Hematopoietic multipotent progenitor cell treated with erythropoietin and hydrocortisone succinate and interleukin-3 and kit ligand, for 15 days (in vitro differentiated cells): ENCODE measurements around the gene CDC42SE2.
"Not testable (repeated sequence)": the region's sequence is repeated elsewhere in the genome, so short reads cannot be mapped to it uniquely, and the experiment has no call there.

Source experiments
- DNase-seq: peaks from one replicate; pipeline ENCODE4 v3.0.0-alpha.2; 2015; ENCODE audit warnings: low spot score

Gene CDC42SE2

DNA sequence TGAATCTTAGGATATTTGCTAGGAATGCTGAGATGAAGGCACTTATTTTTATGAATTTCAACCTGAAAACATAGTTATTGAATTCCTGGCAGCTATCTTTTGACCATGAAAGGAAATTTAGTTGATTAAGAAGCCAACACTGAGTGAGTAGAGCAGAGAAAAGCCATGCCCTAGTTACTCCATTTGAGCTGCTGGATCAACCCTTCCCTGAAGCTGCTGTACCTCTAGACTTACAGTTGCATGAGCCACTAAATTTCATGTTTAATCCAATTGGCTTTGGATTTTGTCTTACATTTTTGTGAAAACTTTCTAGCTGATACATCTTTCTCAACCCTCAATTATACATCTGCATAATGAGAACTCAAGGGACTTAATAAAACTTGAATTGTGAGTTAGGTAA lies 54.6 kb downstream of the CDC42SE2 start:
- DNase-seq = no peak

DNA sequence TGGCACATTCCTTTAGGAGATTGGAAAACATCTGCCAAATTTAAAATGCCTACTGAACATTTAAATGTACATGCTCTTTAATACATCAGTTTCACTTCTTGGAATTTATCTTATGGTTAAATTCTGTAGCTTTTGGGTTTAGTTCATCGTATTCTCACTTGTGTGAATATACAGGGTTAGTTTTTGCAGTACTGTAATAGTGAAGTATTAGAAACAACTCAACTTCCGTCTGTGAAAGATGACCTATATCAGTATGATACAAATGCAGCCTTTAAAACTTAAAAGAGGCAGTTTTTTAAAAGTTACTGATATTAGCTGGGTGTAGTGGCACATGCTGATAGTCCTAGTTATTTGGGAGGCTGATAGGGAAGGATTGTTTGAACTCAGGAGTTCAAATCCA lies 57.2 kb downstream of the CDC42SE2 start:
- DNase-seq = no peak

DNA sequence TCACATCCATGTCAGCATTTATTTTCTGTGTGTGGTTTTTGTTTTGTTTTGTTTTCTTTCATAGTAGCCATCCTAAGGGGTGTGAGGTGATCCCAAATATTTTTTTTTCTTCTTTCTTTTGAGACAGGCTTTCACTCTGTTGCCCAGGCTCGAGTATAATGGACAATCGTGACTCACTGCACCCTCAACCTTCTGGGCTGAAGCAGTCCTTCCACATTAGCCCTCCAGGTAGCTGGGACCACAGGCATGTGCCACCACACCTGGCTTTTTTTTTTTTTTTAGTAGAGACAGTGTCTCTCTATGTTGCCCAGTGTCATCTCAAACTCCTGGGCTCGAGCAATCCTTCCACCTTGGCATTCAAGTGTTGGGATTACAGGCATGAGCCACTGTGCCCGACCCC lies 59.1 kb downstream of the CDC42SE2 start:
- no peak for DNase-seq

DNA sequence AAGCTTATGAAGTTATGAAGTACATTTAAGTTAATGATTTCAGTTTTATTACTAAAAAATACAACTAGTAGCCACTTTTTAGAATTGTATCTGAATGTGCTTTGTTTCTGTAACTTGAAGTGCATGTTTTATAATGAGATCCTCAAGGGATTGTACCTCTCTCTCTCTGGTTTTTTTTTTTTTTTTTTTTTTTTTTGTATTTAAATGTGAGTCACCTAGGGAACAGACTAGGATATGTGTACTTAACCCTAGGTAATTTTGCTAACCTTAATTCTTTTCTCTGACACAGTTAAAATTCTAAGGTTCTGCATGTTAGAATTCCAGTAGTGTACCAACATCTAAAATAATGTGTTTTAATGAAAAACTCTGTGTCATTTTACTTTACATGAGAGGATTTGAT lies 59.5 kb downstream of the CDC42SE2 start:
- no peak for DNase-seq

DNA sequence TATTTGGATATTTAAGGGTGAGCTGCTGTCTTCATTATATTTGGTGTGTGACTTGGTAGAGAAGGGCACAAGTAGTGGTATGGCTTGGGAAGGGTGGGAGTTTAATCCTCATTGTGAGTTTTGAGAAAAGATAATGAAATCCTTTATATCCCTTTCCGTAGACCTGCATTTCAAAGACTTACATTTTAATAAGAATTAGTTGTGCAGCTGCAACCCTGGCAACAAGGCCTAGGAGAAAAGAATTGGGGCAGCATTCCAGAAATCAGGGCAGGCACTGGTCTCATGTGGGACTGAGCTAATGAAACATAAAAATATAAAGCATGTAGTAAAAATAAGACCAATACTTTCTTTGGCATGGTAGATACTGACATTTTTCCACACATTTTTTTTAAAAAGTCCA lies 60.5 kb downstream of the CDC42SE2 start:
- no peak for DNase-seq

DNA sequence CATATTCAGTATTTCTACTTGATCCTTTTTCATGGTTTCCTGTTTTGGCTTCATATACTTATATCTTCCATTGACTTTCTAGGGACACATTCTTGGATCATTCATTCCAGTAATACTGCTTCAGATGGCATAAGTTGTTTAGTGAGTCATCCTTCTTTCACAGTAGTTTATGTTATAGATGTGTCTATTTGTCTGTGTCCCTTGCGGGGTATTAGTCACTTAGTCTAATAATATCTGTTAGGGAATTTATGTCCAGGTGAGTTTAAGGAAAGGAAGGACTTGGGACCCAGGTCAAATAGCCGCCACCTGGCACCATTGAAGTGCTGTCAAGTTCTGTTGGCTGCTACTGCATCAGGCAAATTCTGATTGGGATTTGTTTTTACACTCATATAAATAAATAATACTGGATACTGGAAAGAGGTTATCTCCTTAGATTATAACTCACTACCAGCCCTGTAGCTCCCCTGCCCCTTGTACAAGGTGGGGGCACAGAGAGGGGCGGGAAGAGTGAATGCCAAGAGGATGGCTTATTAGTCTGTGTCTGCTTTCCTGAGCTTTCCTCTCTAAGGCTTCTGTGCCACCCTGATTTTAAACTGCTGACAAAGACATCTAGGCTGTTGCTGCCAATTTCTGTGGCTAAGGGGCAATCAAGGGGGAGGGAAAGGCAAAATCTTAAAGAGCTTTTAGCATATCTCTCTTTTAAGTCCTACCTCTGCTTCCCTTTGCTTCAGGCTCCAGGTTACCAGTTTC lies 64.9 kb downstream of the CDC42SE2 start:
- DNase-seq = no peak

DNA sequence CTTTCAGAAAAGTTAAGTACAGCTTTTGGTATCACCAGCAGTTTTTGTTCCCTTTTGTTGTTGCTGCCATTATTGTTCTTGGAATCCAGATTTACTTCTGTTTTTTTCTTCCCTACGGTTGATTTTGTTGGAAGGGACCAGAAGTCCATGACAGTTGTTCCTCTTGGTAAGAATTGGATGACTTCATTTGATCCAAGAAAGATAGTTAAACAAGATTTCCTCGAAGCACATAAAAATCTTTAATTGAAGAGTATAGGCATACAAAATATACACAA lies 65.4 kb downstream of the CDC42SE2 start:
- no peak for DNase-seq

DNA sequence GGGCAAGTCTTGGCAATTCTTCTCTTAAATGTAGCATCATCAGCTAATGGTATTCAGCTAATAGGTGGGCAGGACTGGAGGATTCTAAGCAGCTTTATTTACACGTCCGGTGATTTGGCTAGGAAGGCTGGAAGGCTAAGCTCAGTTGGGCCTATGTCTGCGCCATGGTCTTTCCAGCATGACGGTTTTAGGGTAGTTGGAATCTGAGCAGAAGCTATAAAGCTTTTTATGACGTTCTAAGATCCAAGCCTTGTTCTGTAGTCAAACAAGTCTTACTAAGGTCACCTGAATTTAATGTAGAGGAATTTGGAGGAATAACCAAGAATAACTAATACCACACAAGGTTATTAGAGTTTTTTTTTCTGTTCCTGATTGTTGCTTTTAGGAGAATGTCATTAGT lies 66.2 kb downstream of the CDC42SE2 start:
- DNase-seq = no peak

DNA sequence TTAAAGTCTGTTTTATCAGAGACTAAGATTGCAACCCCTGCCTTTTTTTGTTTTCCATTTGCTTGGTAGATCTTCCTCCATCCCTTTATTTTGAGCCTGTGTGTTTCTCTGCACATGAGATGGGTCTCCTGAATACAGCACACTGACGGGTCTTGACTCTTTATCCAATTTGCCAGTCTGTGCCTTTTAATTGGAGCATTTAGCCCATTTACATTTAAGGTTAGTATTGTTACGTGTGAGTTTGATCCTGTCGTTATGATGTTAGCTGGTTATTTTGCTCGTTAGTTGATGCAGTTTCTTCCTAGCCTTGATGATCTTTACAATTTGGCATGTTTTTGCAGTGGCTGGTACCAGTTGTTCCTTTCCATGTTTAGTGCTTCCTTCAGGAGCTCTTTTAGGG lies 71.9 kb downstream of the CDC42SE2 start:
- DNase-seq = not testable (repeated sequence)

DNA sequence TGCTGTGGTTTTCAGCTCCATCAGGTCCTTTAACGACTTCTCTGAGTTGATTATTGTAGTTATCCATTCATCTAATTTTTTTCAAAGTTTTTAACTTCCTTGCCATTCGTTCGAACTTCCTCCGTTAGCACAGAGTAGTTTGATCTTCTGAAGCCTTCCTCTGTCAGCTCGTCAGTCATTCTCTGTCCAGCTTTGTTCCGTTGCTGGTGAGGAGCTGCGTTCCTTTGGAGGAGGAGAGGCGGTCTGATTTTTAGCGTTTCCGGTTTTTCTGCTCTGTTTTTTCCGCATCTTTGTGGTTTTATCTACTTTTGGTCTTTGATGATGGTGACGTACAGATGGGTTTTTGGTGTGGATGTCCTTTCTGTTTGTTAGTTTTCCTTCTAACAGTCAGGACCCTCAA lies 72.9 kb downstream of the CDC42SE2 start:
- DNase-seq = not testable (repeated sequence)

DNA sequence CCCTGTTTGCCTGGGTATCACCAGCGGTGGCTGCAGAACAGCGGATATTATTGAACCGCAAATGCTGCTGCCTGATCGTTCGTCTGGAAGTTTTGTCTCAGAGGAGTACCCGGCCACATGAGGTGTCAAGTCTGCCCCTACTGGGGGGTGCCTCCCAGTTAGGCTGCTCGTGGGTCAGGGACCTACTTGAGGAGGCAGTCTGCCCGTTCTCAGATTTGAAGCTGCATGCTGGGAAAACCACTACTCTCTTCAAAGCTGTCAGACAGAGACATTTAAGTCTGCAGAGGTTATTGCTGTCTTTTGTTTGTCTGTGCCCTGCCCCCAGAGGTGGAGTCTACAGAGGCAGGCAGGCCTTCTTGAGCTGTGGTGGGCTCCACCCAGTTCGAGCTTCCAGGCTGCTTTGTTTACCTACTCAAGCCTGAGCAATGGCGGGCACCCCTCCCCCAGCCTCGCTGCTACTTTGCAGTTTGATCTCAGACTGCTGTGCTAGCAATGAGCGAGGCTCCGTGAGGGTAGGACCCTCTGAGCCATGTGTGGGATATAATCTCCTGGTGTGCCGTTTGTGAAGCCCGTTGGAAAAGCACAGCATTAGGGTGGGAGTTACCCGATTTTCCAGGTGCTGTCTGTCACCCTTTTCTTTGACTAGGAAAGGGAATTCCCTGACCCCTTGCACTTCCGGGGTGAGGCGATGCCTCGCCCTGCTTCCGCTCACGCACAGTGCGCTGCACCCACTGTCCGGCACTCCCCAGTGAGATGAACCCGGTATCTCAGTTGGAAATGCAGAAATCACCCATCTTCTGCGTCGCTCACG lies 73.6 kb downstream of the CDC42SE2 start:
- DNase-seq = not testable (repeated sequence)

DNA sequence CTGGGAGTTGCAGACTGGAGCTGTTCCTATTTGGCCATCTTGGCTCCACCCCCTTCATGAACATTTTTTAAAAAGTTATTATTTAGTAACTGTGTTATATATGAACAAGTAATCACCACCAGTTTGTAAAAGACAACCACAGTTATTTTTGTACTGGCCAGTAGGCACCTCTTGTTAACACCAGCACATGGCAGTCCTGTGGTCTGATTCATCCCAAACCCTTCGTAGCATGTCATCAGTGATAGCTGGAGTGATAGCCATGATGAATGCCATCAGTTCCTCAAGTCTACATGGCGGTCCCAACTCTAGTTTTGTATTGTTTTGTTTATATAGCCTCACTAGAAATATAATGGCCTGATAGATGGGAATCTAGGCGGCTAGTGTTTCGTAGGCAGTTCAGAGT lies 74.2 kb downstream of the CDC42SE2 start:
- no peak for DNase-seq

DNA sequence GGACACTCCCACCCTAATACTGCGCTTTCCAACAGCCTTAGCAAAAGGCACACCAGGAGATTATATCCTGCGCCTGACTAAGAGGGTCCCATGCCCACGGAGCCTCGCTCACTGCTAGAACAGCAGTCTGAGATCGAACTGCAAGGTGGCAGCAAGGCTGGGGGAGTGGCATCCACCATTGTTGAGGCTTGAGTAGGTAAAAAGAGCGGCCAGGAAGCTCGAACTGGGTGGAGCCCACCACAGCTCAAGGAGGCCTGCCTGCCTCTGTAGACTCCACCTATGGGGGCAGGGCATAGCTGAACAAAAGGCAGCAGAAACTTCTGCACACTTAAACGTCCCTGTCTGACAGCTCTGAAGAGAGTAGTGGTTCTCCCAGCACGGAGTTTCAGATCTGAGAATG lies 80.4 kb downstream of the CDC42SE2 start:
- not testable (repeated sequence) for DNase-seq

DNA sequence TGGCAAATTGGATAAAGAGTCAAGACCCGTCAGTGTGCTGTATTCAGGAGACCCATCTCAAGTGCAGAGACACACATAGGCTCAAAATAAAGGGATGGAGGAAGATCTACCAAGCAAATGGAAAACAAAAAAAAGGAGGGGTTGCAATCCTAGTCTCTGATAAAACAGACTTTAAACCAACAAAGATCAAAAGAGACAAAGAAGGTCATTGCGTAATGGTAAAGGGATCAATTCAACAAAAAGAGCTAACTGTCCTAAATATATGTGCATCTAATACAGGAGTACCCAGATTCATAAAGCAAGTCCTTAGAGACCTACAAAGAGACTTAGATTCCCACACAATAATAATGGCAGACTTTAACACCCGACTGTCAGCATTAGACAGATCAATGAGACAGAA lies 82.4 kb downstream of the CDC42SE2 start:
- DNase-seq = not testable (repeated sequence)

DNA sequence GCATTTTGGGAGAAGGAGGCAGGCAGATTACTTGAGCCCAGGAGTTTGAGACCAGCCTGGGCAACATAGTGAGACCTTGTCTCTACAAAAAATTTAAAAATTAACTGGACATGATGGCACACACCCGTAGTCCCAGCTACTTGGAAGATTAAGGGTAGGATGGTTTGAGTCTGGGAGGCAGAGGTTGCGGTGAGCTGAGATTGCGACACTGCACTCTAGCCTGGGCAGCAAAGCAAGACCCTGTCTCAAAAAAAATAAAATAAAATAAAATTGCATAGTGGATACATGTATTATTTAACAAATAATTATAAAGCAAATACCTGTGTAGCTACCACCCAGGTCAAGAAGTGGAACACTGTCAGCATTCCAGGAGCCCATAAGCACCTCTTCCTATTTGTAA lies 90.1 kb downstream of the CDC42SE2 start:
- no peak for DNase-seq

DNA sequence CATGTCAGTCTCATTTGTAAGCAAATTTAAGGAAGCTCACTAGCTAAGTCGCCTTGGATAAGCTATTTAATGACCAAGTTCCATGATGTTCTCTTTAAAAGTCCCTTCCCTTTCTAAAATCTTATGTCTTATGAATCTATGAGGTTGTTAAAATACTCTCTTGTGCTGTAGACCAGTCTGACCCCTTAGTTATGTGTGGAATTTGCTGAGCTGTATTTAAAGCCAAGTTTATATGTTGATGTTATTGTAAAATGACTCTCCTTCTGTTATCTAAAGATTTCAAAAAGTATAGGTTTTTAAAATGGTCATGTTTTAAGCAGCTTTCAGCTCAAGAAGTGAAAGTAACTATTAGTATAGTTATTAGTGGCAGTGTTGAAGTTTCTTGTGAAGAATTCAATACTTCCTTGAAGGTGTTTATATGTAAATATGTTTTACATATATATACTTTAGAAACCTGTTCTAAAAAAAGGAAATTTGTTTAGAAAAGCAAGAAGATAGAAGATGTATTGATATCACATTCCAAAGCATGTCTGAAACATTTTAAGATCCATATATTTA lies 92.2 kb downstream of the CDC42SE2 start:
- no peak for DNase-seq

DNA sequence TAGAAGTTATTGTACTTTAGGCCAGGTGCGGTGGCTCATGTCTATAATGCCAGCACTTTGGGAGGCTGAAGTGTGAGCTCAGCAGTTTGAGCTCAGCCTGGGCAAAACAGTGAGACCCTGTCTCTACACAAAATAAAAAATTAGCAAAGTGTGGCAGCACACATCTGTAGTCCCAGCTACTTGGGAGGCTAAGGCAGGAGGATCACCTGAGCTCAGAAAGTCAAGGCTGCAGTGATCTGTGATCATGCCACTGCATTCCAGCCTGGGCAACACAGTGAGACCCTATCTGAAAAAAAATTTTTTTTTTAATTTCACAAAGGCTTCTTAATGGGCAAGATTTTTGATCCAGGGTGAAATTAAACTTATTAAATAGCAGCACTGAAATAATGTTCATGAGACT lies 92.8 kb downstream of the CDC42SE2 start:
- no peak for DNase-seq

DNA sequence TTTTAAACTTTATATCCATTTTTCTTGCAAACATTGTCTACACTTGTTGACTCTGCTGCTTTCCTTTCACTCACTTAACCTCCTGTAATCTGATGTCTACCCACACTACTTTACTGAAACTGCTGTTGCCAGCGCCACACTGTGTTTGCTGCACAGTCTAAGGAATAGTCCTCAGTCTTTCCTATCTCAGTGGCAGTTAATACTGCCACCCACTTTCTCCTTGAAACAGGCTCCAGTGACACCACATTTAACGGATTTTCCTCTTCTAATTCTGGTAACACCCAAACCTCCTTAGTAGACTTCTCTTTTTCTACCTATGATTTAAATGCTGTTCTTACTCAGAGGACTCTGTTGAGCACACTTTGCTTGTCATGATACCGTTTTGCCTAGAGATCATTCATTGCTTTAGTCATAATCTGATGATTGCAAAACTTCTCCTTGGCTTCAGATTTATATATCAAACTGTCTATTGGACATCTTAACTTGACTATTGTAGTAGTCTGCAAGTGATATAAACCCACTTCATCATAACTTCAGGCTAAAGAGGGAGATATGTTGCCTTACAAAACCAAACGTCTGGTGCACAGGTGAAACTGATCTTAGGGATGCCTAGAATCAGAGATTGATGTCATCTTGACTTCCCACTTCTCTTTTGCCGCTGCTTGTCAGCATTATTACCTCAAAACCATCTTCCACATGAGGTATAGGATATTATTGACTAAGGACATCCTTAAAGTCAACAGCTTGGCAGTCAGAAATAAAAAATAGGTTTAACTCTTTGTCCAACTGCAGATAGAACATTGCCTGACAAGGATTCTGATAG lies 94.1 kb downstream of the CDC42SE2 start:
- no peak for DNase-seq

DNA sequence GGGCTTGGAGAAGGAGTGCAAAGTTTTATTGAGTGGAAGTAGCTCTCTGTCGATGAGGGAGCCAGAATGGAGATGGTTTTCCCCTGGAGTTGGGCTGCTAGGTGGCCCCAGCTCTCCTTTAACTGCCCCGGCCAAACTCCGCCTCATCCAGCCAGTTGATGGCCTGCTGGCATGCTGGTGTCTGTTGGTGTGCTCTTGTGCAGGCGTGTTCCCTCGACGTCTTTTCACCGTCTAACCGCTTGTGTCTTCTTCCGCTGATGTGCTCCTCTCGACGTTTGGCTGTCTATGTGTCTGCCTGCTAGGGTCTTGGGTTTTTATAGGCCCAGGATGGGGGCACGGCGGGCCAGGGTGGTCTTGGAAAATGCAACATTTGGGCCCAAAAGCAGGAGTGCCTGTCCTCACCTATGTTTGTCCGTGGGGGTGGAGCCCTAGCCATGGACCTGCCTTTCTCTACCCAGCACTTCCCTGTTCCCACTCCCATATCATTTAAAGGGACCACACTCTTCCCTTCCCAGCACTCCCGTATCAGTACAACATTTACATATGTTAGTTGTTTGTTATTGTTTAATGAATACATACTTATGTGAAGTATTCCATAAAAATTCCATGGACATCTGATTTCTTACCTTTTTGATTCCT lies 97.9 kb downstream of the CDC42SE2 start:
- DNase-seq = no peak

DNA sequence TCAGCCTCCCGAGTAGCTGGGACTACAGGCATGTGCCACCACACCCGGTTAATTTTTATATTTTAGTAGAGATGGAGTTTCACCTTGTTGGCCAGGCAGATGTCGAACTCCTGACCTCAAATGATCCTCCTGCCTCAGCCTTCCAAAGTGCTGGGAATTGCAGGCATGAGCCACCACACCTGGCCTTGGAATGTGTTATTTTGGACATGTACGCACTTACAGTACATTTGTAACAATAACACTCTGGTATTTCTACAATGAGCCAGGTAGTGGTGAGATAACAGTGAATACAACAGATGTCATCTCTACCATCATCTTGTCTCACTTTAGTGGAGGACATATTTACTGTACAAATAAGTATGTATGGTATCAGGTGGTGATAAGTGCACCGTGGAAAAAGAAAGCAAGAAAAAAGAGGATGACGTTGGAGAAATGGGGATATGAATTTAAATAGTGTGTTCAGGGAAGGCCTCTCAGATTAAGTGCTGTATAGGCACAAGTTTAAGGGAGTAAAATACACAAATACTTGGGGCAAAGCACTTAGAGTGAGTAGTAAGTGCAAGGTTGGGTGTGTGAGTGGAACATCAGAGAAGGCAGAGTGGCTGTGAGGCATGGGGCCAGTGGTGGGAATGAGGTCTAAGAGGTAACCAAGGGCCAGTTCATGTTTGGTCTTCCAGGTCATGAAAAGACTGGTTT lies 100.1 kb downstream of the CDC42SE2 start:
- DNase-seq = no peak

DNA sequence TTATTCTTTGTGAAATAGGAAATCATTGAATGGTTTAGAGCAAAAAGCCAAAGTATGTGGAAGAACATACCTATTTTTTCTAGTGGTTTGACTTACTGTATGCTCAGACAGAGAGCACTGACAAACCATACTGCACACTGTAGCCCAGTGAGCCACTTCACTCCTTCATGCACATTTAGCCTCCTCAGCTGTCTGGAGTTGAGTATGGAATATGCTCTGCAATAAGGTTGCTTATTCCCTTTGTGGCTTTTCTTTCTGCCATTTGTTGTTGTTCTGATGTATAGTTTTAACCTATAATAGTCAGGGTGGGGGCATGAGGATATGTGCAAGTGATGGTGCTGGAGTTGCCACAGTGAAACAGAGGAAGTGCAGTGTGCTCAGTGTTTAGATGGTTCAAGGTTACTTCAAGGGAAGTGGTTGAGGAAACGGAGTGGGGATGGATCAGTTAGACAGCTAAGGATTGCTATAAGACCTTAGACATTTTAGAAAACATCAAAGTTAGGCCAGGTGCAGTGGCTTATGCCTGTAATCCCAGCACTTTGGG lies 100.7 kb downstream of the CDC42SE2 start:
- DNase-seq = no peak
